Ovary (tissue), 9 donors: ENCODE data around the gene FAM177A1. TPM values are rescaled to one million over a fixed set of nuclear protein-coding genes. Genes with fewer than 3 reads are reported as not detected.

ENCODE experiments used
- DNase-seq, 5 donors: peaks; one replicate each; pipeline ENCODE4 v3.0.0-alpha.2; 2019 to 2020
- H3K27ac ChIP-seq, 2 donors: fragments of 200-600 bp; one replicate each; pipeline versions ENCODE4 v1.5.1 to v1.8.0; 2019 to 2022
- H3K27me3 ChIP-seq: fragments of 200-600 bp; one replicate; pipeline ENCODE4 v1.8.0; 2022
- H3K36me3 ChIP-seq: fragments of 200-600 bp; sonication (generic); one replicate; pipeline ENCODE4 v1.5.1; 2019
- H3K4me1 ChIP-seq: one replicate; pipeline ENCODE4 v1.8.1; 2013; ENCODE audit warnings: mild to moderate bottlenecking, moderate library complexity; ENCODE audit not compliant: insufficient read depth
- H3K4me3 ChIP-seq: fragments of 200-600 bp; sonication (generic); one replicate; pipeline ENCODE4 v1.5.1; 2017
- H3K9me3 ChIP-seq, 2 donors: fragments of 200-600 bp in 1 of 2; sonication (generic) in 1 of 2; one replicate each; pipeline versions ENCODE4 v1.5.1 to v1.8.1; 2013 to 2019; ENCODE audit warnings: mild to moderate bottlenecking in 1 of 2, moderate library complexity in 1 of 2
- CTCF ChIP-seq, 3 donors: fragments of 450-650 bp in 2 of 3; fragments of 200-600 bp in 1 of 3; IDR thresholded peaks; one replicate each; pipeline versions ENCODE4 v1.5.1 to v1.8.0; 2016 to 2022; ENCODE audit warnings: antibody characterized with exemption in 3 of 3, mild to moderate bottlenecking in 1 of 3
- EP300 ChIP-seq: sonication (generic); formaldehyde crosslinking; IDR thresholded peaks from one replicate; pipeline ENCODE4 v1.6.1; 2017; ENCODE audit warnings: antibody characterized with exemption
- POLR2A ChIP-seq: fragments of 450-650 bp; IDR thresholded peaks from one replicate; pipeline ENCODE4 v1.6.1; 2017; ENCODE audit warnings: antibody characterized with exemption, mild to moderate bottlenecking, moderate library complexity
- WGBS, 3 donors: extraction: QIAGEN DNeasy Blood & Tissue Kit in 1 of 3; methylation state at CpG; one replicate each; pipeline versions ENCODE4 v1.1.5 to v1.1.7; 2013 to 2017; 5-methylcytosine and 5-hydroxymethylcytosine counted together
- intact Hi-C, 4 donors: fragments of 100-400 bp; cut with DNase I; formaldehyde crosslinking; loops; one replicate each; pipeline versions ENCODE4 v1.11.0 to v1.15.1; 2022 to 2023
- polyA plus RNA-seq, 2 donors: library from polyadenylated mRNA; stranded (reverse); fragments of 200-250 nt in 1 of 2; fragments of 350-450 nt in 1 of 2; fragmentation: Illumina TruSeq in 1 of 2; extraction: RNeasy Lipid Tissue Mini Kit (QIAGEN cat#74804) in 1 of 2; gene quantifications; one replicate each; pipeline ENCODE4 v1.2.3, GENCODE V29; 2013 to 2014
- total RNA-seq, 7 donors: library from RNA; depleted of rRNA in 2 of 7; stranded (reverse); fragments of >200 nt in 2 of 7; fragmentation: NEBNext Ultra II Directional in 3 of 7; extraction: Animal tissue kit (Norgen Biotek cat#: 25700) in 3 of 7; gene quantifications; one replicate each; pipeline versions ENCODE4 v1.1.0 to v1.2.4, GENCODE V29; 2016 to 2023
- donor health status: DM: no; HTN: no; CAD: no; lungs with moderate emphysema.
- donor health status: DM: no; HTN: no; CAD: no.
- donor health status: Bipolar disorder and iron deficiency.
- donor health status: DM: yes; HTN: yes; CAD: no.
- donor health status: DM: no; HTN: no; CAD: no.
- donor health status: DM: yes; HTN: yes; CAD: no.

FAM177A1 gene
- total and polyA plus RNA-seq, 9 donors = 15.7 to 46.8 (median 35.5) TPM

DNA sequence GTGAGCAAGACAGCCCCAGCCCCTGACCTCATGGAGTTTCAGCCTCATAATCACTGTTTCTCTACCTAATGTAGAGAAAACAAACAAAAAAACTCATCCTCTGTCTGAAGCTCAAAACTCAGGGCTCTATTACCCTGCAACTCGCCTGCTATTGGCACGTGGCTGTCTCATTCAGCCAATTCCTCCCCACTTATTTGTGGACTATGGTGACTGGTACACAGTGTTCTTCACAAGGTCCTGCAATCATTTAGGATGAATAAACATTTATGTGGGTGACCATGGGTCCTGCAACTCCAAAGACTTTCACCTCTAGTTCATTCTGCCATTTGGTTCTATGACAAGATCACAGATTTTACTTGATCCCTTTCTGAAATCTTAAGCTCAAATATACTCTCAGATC is 71.0 kb downstream of the FAM177A1 start:
- no peaks in the 10 kb centered on the region for H3K9me3 ChIP-seq
- no peak for TF ChIP-seq POLR2A
- TF ChIP-seq EP300 = no peak
- no peak for TF ChIP-seq CTCF (IDR thresholded peaks at IDR 0.05)
- H3K36me3 ChIP-seq = no peaks in the 10 kb centered on the region
- no peak for DNase-seq
- H3K4me1 ChIP-seq = no peaks in the 10 kb centered on the region
- intact Hi-C loops = no loop called here
- no peak overlapping the region for H3K27ac ChIP-seq
- no peaks in the 10 kb centered on the region for H3K27me3 ChIP-seq
- H3K4me3 ChIP-seq = no peak overlapping the region
- 84 to 96% (median 90%) methylated on average over 2 of the region's 2 CpGs for WGBS, 3 donors

DNA sequence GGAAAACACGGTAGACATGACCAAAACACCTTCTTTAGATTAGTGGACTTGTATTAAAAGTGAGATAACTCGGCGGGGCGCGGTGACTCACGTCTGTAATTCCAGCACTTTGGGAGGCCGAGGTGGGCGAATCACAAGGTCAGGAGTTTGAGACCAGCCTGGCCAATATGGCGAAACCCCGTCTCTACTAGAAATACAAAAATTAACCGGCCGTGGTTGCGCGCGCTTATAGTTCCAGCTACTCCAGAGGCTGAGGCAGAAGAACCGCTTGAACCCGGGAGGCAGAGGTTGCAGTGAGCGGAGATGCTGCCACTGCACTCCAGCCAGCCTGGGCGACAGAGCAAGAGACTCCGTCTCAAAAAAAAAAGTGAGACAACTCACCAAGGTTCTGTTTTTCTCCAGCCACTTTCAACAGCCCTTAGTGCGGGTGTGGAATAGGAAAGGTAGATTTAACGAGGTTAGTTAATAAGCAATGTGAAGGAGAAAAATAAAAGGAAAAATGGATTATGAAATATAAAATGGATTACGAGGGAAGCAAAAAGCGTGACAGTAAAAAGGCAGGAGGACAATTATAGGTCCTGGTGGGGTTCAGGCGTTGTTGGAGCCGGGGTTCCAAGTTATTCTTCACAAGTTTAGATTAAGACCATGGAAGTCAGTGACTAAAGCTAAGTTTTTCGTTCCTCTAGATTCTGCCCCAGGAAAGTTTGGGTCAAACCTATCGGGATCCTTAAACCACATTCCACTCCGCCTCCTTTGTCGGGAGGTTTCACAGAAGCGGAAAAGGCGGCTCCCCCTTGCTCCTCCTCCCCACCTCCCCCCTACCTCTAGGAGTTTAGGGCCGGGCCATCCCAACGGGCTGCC is 75.2 kb downstream of the FAM177A1 start:
- intact Hi-C loops = no loop called here
- no peaks in the 10 kb centered on the region for H3K4me1 ChIP-seq
- H3K36me3 ChIP-seq = no peaks in the 10 kb centered on the region
- WGBS, 3 donors = 6 to 16% (median 14%) methylated on average over 34 of the region's 34 CpGs
- no peaks in the 10 kb centered on the region for H3K9me3 ChIP-seq
- peak overlapping the region; percentile 69 to 88 for H3K27ac ChIP-seq
- DNase-seq = peak in 2 of 5 donors; percentile 36 to 48
- no peaks in the 10 kb centered on the region for H3K27me3 ChIP-seq
- no peak for TF ChIP-seq CTCF (IDR thresholded peaks at IDR 0.05)
- no peak for TF ChIP-seq EP300
- no peak for TF ChIP-seq POLR2A
- H3K4me3 ChIP-seq = peak overlapping the region; percentile 76

GRCh38 chr14:35121887-35122695 is 76.0 kb downstream of the FAM177A1 start, which contains the start of the genes PPP2R3C and PRORP:
TSS of gene PPP2R3C (minus strand) at chr14:35121990. CDS start at chr14:35121959, 31 bp downstream.
TSS of gene PRORP (plus strand) at chr14:35122552. CDS start at chr14:35123246, 694 bp downstream.
- 0 to 1% (median 0%) methylated on average over 57 of the region's 57 CpGs for WGBS, 3 donors
- peak within 1 kb of the TSS; percentile 76 for H3K4me3 ChIP-seq
- peak; percentile 84 to 90 (median 85) for DNase-seq
- H3K36me3 ChIP-seq = no peaks in the 10 kb centered on the region
- intact Hi-C loops = no loop called here
- H3K4me1 ChIP-seq = no peaks in the 10 kb centered on the region
- peak within 1 kb of the TSS; percentile 69 to 88 for H3K27ac ChIP-seq
- TF ChIP-seq CTCF (IDR thresholded peaks at IDR 0.05) (peak in 1 of 3 donors; percentile 11), POLR2A (peak; percentile 53), EP300 (no peak)
- H3K9me3 ChIP-seq = no peaks in the 10 kb centered on the region
- H3K27me3 ChIP-seq = no peaks in the 10 kb centered on the region

GRCh38 chr14:35122696-35123387 is 76.8 kb downstream of the FAM177A1 start:
- WGBS, 3 donors = 4 to 8% (median 5%) methylated on average over 23 of the region's 23 CpGs

More at GRCh38 chr14:35122696-35123387, 76.8 kb downstream of the FAM177A1 start:
- no peak for TF ChIP-seq CTCF (IDR thresholded peaks at IDR 0.05)
- no peak for TF ChIP-seq POLR2A
- no peak for TF ChIP-seq EP300
- no peaks in the 10 kb centered on the region for H3K36me3 ChIP-seq
- H3K4me3 ChIP-seq = peak overlapping the region; percentile 76
- DNase-seq = no peak
- H3K27me3 ChIP-seq = no peaks in the 10 kb centered on the region
- H3K27ac ChIP-seq = peak overlapping the region; percentile 69 to 88
- no peaks in the 10 kb centered on the region for H3K9me3 ChIP-seq
- no peaks in the 10 kb centered on the region for H3K4me1 ChIP-seq
- intact Hi-C loops = no loop called here
